T-helper 17 cell (primary cell): ENCODE results near the gene PSPN. TPM values are rescaled to one million over a fixed set of nuclear protein-coding genes. Genes with fewer than 3 reads are reported as not detected.
"Not testable (repeated sequence)": the region's sequence is repeated elsewhere in the genome, so short reads cannot be mapped to it uniquely, and the experiment has no call there.

Source experiments
- ATAC-seq: fragments of 150-1000 bp; cut with Tn5 transposase; 2 replicates; pipeline ENCODE4 v1.10.0; 2021; ENCODE audit warnings: mild to moderate bottlenecking, moderate library complexity
- DNase-seq, 3 donors: peaks; one replicate each; pipeline versions ENCODE4 v3.0.0 to v3.0.0-alpha.2; 2020 to 2021
- H3K9me3 ChIP-seq: one replicate; pipeline ENCODE4 v1.7.0; 2013; ENCODE audit warnings: low read length, mild to moderate bottlenecking; ENCODE audit not compliant: control insufficient read depth, poor library complexity, severe bottlenecking
- H3K27ac Mint-ChIP-seq: one replicate; pipeline ENCODE4 v1.8.0; 2022; ENCODE audit warnings: mild to moderate bottlenecking, moderate library complexity, mixed read lengths
- H3K27me3 Mint-ChIP-seq: one replicate; pipeline ENCODE4 v1.8.0; 2022; ENCODE audit warnings: mixed read lengths
- H3K36me3 Mint-ChIP-seq: one replicate; pipeline ENCODE4 v1.8.0; 2022; ENCODE audit warnings: low read depth, mixed read lengths
- H3K4me1 Mint-ChIP-seq: one replicate; pipeline ENCODE4 v1.8.0; 2022; ENCODE audit warnings: mild to moderate bottlenecking, mixed read lengths
- H3K4me3 Mint-ChIP-seq: one replicate; pipeline ENCODE4 v1.8.0; 2022; ENCODE audit warnings: mild to moderate bottlenecking, moderate library complexity, mixed read lengths
- total RNA-seq, 4 donors: library from RNA in 2 of 4; stranded (reverse) in 2 of 4; gene quantifications; one replicate each; pipeline ENCODE4 v1.2.3 and lab custom pipeline; 2022 to 2026

The PSPN gene
- total RNA-seq, 2 donors from 2014 or later, result 1.3 to 1.5 TPM

GRCh38 chr19:6373813-6374108 is 2.0 kb downstream of the PSPN start:
- DNase-seq (no peak), ATAC-seq (no peak)
- Mint-ChIP-seq H3K27me3 (no peaks in the 10 kb centered on the region), H3K4me1 (peaks cover 19% of the 10 kb centered on the region), H3K4me3 (peak overlapping the region; percentile 93), H3K27ac (no peak overlapping the region), H3K36me3 (peaks cover 2% of the 10 kb centered on the region)
- H3K9me3 ChIP-seq, result no peaks in the 10 kb centered on the region

GRCh38 chr19:6373096-6373812 is 2.5 kb downstream of the PSPN start:
- H3K4me1 Mint-ChIP-seq, result peaks cover 19% of the 10 kb centered on the region
- peak overlapping the region; percentile 85 for H3K27ac Mint-ChIP-seq
- ATAC-seq (peak; percentile 75), DNase-seq (peak; percentile 97 to 99 (median 98))
- H3K4me3 Mint-ChIP-seq, result peak overlapping the region; percentile 93
- H3K36me3 Mint-ChIP-seq, result peaks cover 2% of the 10 kb centered on the region
- H3K27me3 Mint-ChIP-seq, result no peaks in the 10 kb centered on the region
- no peaks in the 10 kb centered on the region for H3K9me3 ChIP-seq

GRCh38 chr19:6372594-6373095 is 3.1 kb downstream of the PSPN start, which contains the start of gene ALKBH7:
Gene ALKBH7 (plus strand): TSS chr19:6372794. CDS start chr19:6372821, 27 bp downstream.
- H3K36me3 Mint-ChIP-seq, result peaks cover 2% of the 10 kb centered on the region
- peak within 1 kb of the TSS; percentile 85 for H3K27ac Mint-ChIP-seq
- H3K4me3 Mint-ChIP-seq, result peak within 1 kb of the TSS; percentile 93
- H3K27me3 Mint-ChIP-seq, result no peaks in the 10 kb centered on the region
- H3K9me3 ChIP-seq, result no peaks in the 10 kb centered on the region
- ATAC-seq (peak; percentile 82), DNase-seq (peak; percentile 89 to 92 (median 91))
- H3K4me1 Mint-ChIP-seq, result peaks cover 19% of the 10 kb centered on the region

GRCh38 chr19:6364353-6364752 is 11.4 kb downstream of the PSPN start:
- H3K27ac Mint-ChIP-seq, result no peak overlapping the region
- no peak for DNase-seq
- H3K36me3 Mint-ChIP-seq, result peaks cover 3% of the 10 kb centered on the region

DNA sequence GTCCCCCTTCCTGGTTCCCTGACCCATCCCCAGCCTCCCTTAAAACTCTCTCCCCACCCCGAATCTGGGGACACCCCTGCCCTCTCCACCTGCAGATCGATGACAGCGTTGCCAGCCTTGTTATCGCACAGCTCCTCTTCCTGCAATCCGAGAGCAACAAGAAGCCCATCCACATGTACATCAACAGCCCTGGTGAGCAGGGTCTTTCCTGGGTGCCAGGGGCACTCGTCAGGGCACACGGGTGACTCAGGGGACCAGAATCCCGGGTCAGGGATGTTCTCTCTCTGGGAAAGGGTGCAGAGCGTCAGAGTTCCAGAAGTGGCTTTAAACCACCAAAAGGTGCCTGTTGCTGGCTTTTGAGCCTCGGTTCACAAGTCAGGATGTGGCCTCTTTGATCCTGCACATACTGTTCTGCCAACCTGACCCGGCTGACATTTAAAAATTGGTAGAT is 13.4 kb downstream of the PSPN start:
- Mint-ChIP-seq H3K27ac (peak overlapping the region; percentile 92), H3K4me1 (peaks cover 14% of the 10 kb centered on the region), H3K4me3 (peak overlapping the region; percentile 98), H3K27me3 (no peaks in the 10 kb centered on the region), H3K36me3 (peaks cover 5% of the 10 kb centered on the region)
- no peaks in the 10 kb centered on the region for H3K9me3 ChIP-seq
- DNase-seq (no peak), ATAC-seq (peak; percentile 57)

More at GRCh38 chr19:6364353-6364752, 11.4 kb downstream of the PSPN start:
- no peak overlapping the region for H3K4me3 Mint-ChIP-seq
- H3K9me3 ChIP-seq, result no peaks in the 10 kb centered on the region
- peaks cover 17% of the 10 kb centered on the region for H3K4me1 Mint-ChIP-seq
- no peaks in the 10 kb centered on the region for H3K27me3 Mint-ChIP-seq
- ATAC-seq, result no peak

- H3K27ac Mint-ChIP-seq, result peak overlapping the region; percentile 92
- H3K4me1 Mint-ChIP-seq, result peaks cover 14% of the 10 kb centered on the region
- peaks cover 5% of the 10 kb centered on the region for H3K36me3 Mint-ChIP-seq
- ATAC-seq, result no peak
- no peaks in the 10 kb centered on the region for H3K27me3 Mint-ChIP-seq
- H3K4me3 Mint-ChIP-seq, result peak overlapping the region; percentile 98
- DNase-seq, result no peak
- H3K9me3 ChIP-seq, result no peaks in the 10 kb centered on the region
These were observed 13.7 kb downstream of the PSPN start for GRCh38 chr19:6362027-6362350.

- DNase-seq, H3K27me3 Mint-ChIP-seq, H3K9me3 ChIP-seq, ATAC-seq, H3K36me3 Mint-ChIP-seq: not testable (repeated sequence)
- H3K4me3 Mint-ChIP-seq, result peak overlapping the region; percentile 98
- H3K4me1 Mint-ChIP-seq, result peaks cover 14% of the 10 kb centered on the region
- H3K27ac Mint-ChIP-seq, result peak overlapping the region; percentile 45
These were observed 14.9 kb downstream of the PSPN start for GRCh38 chr19:6360857-6361216.

DNA sequence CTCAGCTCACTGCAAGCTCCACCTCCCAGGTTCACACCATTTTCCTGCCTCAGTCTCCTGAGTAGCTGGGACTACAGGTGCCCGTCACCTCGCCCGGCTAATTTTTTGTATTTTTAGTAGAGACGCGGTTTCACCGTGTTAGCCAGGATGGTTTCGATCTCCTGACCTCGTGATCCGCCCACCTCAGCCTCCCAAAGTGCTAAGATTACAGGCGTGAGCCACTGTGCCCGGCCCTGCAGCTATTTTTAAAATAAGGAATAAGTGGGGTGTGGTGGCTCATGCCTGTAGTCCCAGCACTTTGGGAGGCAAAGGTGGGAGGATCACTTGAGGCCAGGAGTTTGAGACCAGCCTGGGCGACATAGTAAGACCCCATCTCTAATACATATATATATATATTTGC is 15.3 kb downstream of the PSPN start:
- H3K4me3 Mint-ChIP-seq, ATAC-seq, H3K9me3 ChIP-seq, H3K27me3 Mint-ChIP-seq, H3K36me3 Mint-ChIP-seq, DNase-seq: not testable (repeated sequence)
- H3K27ac Mint-ChIP-seq, result peak overlapping the region; percentile 45
- H3K4me1 Mint-ChIP-seq, result peaks cover 14% of the 10 kb centered on the region

- H3K4me1 Mint-ChIP-seq, result peaks cover 14% of the 10 kb centered on the region
- no peaks in the 10 kb centered on the region for H3K27me3 Mint-ChIP-seq
- ATAC-seq, result no peak
- H3K4me3 Mint-ChIP-seq, result peak overlapping the region; percentile 63
- peaks cover 5% of the 10 kb centered on the region for H3K36me3 Mint-ChIP-seq
- H3K9me3 ChIP-seq, result no peaks in the 10 kb centered on the region
- H3K27ac Mint-ChIP-seq, result no peak overlapping the region
- DNase-seq, result no peak
These were observed 16.0 kb downstream of the PSPN start for GRCh38 chr19:6359568-6360341.

GRCh38 chr19:6358003-6358402 is 17.7 kb downstream of the PSPN start:
- H3K27ac Mint-ChIP-seq, result no peak overlapping the region
- H3K27me3 Mint-ChIP-seq, result no peaks in the 10 kb centered on the region

GRCh38 chr19:6357174-6357573 is 18.6 kb downstream of the PSPN start:
- ATAC-seq (no peak), DNase-seq (no peak)
- peaks cover 2% of the 10 kb centered on the region for H3K36me3 Mint-ChIP-seq
- no peak overlapping the region for H3K27ac Mint-ChIP-seq
- H3K4me1 Mint-ChIP-seq, result peaks cover 7% of the 10 kb centered on the region
- H3K4me3 Mint-ChIP-seq, result no peak overlapping the region
- H3K9me3 ChIP-seq, result no peaks in the 10 kb centered on the region
- H3K27me3 Mint-ChIP-seq, result no peaks in the 10 kb centered on the region

More at GRCh38 chr19:6358003-6358402, 17.7 kb downstream of the PSPN start:
- no peak overlapping the region for H3K4me3 Mint-ChIP-seq
- H3K4me1 Mint-ChIP-seq, result peaks cover 14% of the 10 kb centered on the region
- ATAC-seq (no peak), DNase-seq (no peak)
- peaks cover 5% of the 10 kb centered on the region for H3K36me3 Mint-ChIP-seq
- no peaks in the 10 kb centered on the region for H3K9me3 ChIP-seq

- H3K27me3 Mint-ChIP-seq, DNase-seq, H3K27ac Mint-ChIP-seq, ATAC-seq, H3K4me1 Mint-ChIP-seq, H3K9me3 ChIP-seq, H3K4me3 Mint-ChIP-seq, H3K36me3 Mint-ChIP-seq: not testable (repeated sequence)
These were observed 20.3 kb downstream of the PSPN start for GRCh38 chr19:6355321-6356040.

DNA sequence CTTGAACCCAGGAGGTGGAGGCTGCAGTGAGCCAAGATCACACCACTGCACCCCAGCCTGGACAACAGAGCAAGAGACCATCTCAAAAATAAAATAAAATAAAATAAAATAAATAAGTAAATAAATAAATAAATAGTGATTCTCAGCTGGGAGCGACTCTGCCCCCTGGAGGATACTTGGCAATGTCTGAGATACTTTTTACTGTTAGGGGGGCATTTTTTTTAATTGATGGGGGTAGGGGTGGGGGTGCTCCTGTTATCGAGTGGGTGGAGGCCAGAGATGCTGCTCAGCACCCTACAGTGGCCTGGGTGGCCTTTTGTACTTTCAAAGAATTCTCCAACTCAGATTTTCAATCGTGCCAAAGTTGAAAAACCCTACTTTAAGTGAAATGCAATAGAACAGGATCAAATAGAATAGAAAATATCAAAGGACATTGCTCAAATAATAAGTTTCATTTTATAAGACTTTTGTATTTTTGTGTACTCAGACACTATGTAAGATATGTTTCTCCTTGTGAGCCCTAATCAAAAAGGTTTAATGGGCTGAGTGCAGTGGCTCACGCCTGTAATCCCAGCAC is 21.5 kb downstream of the PSPN start:
- H3K27ac Mint-ChIP-seq, result no peak overlapping the region
- ATAC-seq (no peak), DNase-seq (no peak)

More for the DNA sequence above, 21.5 kb downstream of the PSPN start:
- no peaks in the 10 kb centered on the region for H3K9me3 ChIP-seq
- H3K27me3 Mint-ChIP-seq, result no peaks in the 10 kb centered on the region
- H3K36me3 Mint-ChIP-seq, result peaks cover 2% of the 10 kb centered on the region
- no peaks in the 10 kb centered on the region for H3K4me1 Mint-ChIP-seq
- no peak overlapping the region for H3K4me3 Mint-ChIP-seq
